DOHH2 (cell line): ENCODE results near the gene MYL5.
"Not testable (repeated sequence)": the region's sequence is repeated elsewhere in the genome, so short reads cannot be mapped to it uniquely, and the experiment has no call there.

Source experiments
- H3F3A ChIP-seq: fragments of 200-600 bp; sonication (generic), shearing (Covaris generic); 2 replicates; pipeline ENCODE4 v1.6.0; 2016; ENCODE audit warnings: antibody characterized with exemption, mild to moderate bottlenecking; ENCODE audit not compliant: control insufficient read depth, insufficient read depth
- H3K27ac ChIP-seq: fragments of 200-600 bp; sonication (generic); 2 replicates; pipeline ENCODE4 v1.5.1; 2014; ENCODE audit warnings: low read depth, mild to moderate bottlenecking, low read length, moderate library complexity
- H3K27me3 ChIP-seq: fragments of 200-600 bp; sonication (generic); 2 replicates; pipeline ENCODE4 v1.6.1; 2014; ENCODE audit warnings: mild to moderate bottlenecking, low read length, mixed read lengths; ENCODE audit not compliant: control insufficient read depth
- H3K36me3 ChIP-seq: fragments of 200-600 bp; sonication (generic); 2 replicates; pipeline ENCODE4 v1.6.1; 2014; ENCODE audit warnings: mild to moderate bottlenecking, low read length, moderate library complexity, mixed read lengths; ENCODE audit not compliant: control insufficient read depth
- H3K4me1 ChIP-seq: fragments of 200-600 bp; sonication (generic); 2 replicates; pipeline ENCODE4 v1.6.1; 2014; ENCODE audit warnings: mild to moderate bottlenecking, low read length, mixed read lengths; ENCODE audit not compliant: control insufficient read depth
- H3K4me2 ChIP-seq: fragments of 200-600 bp; sonication (generic); 2 replicates; pipeline ENCODE4 v1.6.0; 2014; ENCODE audit warnings: mild to moderate bottlenecking, low read length, moderate library complexity
- H3K4me3 ChIP-seq: fragments of 200-600 bp; sonication (generic); 2 replicates; pipeline ENCODE4 v1.5.1; 2014; ENCODE audit warnings: mild to moderate bottlenecking, low read length, mixed read lengths
- H3K79me2 ChIP-seq: fragments of 200-600 bp; sonication (generic); 2 replicates; pipeline ENCODE4 v1.6.1; 2014; ENCODE audit warnings: mild to moderate bottlenecking, low read length, mixed read lengths; ENCODE audit not compliant: control insufficient read depth
- H3K9me2 ChIP-seq: fragments of 200-600 bp; sonication (generic); replicated peaks from 2 replicates; pipeline ENCODE4 v1.6.1; 2014; ENCODE audit warnings: mild to moderate bottlenecking, low read length, mixed read lengths; ENCODE audit not compliant: control insufficient read depth
- H3K9me3 ChIP-seq: fragments of 200-600 bp; sonication (generic); 2 replicates; pipeline ENCODE4 v1.6.1; 2014; ENCODE audit warnings: antibody characterized with exemption, low read length, mixed read lengths; ENCODE audit not compliant: control insufficient read depth, insufficient read depth
- H4K20me1 ChIP-seq: fragments of 200-600 bp; sonication (generic); 2 replicates; pipeline ENCODE4 v1.6.0; 2014; ENCODE audit warnings: low read depth, mild to moderate bottlenecking, antibody characterized with exemption, low read length, moderate library complexity; ENCODE audit not compliant: control insufficient read depth, insufficient read depth
- CTCF ChIP-seq: fragments of 200-600 bp; sonication (generic); IDR thresholded peaks from one replicate; pipeline ENCODE4 v1.5.1; 2014; ENCODE audit warnings: antibody characterized with exemption, mild to moderate bottlenecking, low read depth, low read length; ENCODE audit not compliant: poor library complexity, severe bottlenecking
- EZH2phosphoT487 ChIP-seq: fragments of 200-600 bp; sonication (generic); IDR thresholded peaks from 2 replicates; pipeline ENCODE4 v1.6.1; 2017; ENCODE audit warnings: borderline replicate concordance, mild to moderate bottlenecking, antibody characterized with exemption, low read length, moderate library complexity, mixed read lengths

Gene MYL5

GRCh38 chr4:688854-689681 lies 14.7 kb downstream of the MYL5 start, which contains the start of gene SLC49A3:
Gene SLC49A3 (minus strand): TSS chr4:689151. CDS start chr4:689127, 24 bp downstream.
- Histone ChIP-seq H3K9me2 (no peaks in the 10 kb centered on the region), H3K4me2 (no peak within 1 kb of the TSS), H3K79me2 (no peaks in the 10 kb centered on the region), H3K27ac (no peak within 1 kb of the TSS), H3K4me3 (no peak within 1 kb of the TSS), H3K4me1 (peaks cover 10% of the 10 kb centered on the region), H4K20me1 (no peaks in the 10 kb centered on the region), H3K9me3 (no peaks in the 10 kb centered on the region), H3K27me3 (no peaks in the 10 kb centered on the region), H3K36me3 (no peaks in the 10 kb centered on the region), H3F3A (no peaks in the 10 kb centered on the region)
- TF ChIP-seq EZH2phosphoT487 (no peak), CTCF (no peak)

- Histone ChIP-seq H3K4me2 (no peak overlapping the region), H3K36me3 (no peaks in the 10 kb centered on the region), H3K27me3 (no peaks in the 10 kb centered on the region), H3K9me3 (no peaks in the 10 kb centered on the region), H3K27ac (no peak overlapping the region), H3K4me1 (peaks cover 6% of the 10 kb centered on the region; the same call in 1 of the 2 replicates), H4K20me1 (no peaks in the 10 kb centered on the region), H3K4me3 (no peak overlapping the region), H3K79me2 (no peaks in the 10 kb centered on the region), H3F3A (no peaks in the 10 kb centered on the region), H3K9me2 (no peaks in the 10 kb centered on the region)
- TF ChIP-seq EZH2phosphoT487, result no peak
- no peak for TF ChIP-seq CTCF
Measured at GRCh38 chr4:689723-690122, 15.4 kb downstream of the MYL5 start.

- Histone ChIP-seq H3K36me3 (no peaks in the 10 kb centered on the region), H3K9me2 (no peaks in the 10 kb centered on the region), H3F3A (0 out of 2 replicates have a peak, but pooled peaks cover 3% of the 10 kb centered on the region), H3K27ac (no peak overlapping the region), H3K4me2 (no peak overlapping the region), H3K9me3 (no peaks in the 10 kb centered on the region), H3K27me3 (no peaks in the 10 kb centered on the region), H4K20me1 (no peaks in the 10 kb centered on the region), H3K79me2 (no peaks in the 10 kb centered on the region), H3K4me1 (peaks cover 20% of the 10 kb centered on the region), H3K4me3 (no peak overlapping the region)
- TF ChIP-seq CTCF (no peak), EZH2phosphoT487 (no peak)
Measured at GRCh38 chr4:692771-693554, 18.6 kb downstream of the MYL5 start.

DNA sequence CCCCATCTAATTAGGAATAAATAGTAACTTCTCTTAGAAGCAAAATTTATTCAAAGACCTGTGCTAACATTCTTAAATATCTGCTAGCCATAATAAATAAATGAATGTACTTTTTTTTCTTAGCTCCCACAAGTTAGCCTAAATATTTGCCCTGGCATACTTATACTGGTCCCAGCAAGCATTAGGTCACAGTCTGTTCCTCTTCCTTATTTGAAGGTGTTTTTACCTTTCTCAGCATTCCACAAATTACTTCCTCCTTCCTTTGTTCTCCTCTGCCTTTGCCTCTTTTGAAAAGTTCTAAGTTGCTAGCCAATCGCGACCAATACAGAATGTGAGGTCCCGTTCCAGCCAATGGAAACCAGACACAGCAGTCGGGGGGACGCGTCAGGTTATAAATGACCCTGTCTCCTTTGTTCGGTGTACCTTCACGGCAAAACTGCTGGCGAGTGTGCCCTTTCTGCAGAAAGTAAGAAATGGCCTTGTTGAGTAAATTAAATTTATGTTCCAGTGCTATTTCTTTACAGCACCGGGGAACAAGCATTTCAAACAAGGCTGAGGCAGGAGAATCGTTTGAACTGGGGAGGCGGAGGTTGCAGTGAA lies 20.1 kb downstream of the MYL5 start:
- H3K9me2 ChIP-seq, H3K27ac ChIP-seq, H3K27me3 ChIP-seq, H3F3A ChIP-seq, H4K20me1 ChIP-seq, H3K9me3 ChIP-seq, H3K79me2 ChIP-seq, H3K36me3 ChIP-seq, H3K4me3 ChIP-seq, H3K4me2 ChIP-seq: not testable (repeated sequence)
- peaks cover 33% of the 10 kb centered on the region for H3K4me1 ChIP-seq
